PC-3 (cell line): ENCODE results near the gene EIF2AK3. TPM values are rescaled to one million over a fixed set of nuclear protein-coding genes. Genes with fewer than 3 reads are reported as not detected.

Experiments used
- ATAC-seq: fragments of 200-7000 bp; cut with Tn5 transposase; 2 replicates; pipeline ENCODE4 v1.9.1; 2020; ENCODE audit warnings: mild to moderate bottlenecking, moderate library complexity
- BruUV-seq: library from RNA; stranded (reverse); fragments of 400-500 nt; replicated peaks from 2 replicates; lab custom pipeline; 2021; lab: Mats Ljungman, UMichigan
- CTCF ChIA-PET: fragments of 300-600 bp; sonication (Branson Sonifier 250); formaldehyde crosslinking; loops from one replicate; lab custom pipeline; 2022; ENCODE audit warnings: antibody characterized with exemption; lab: Charles Lee
- POLR2A ChIA-PET: fragments of 300-600 bp; sonication (Branson Sonifier 250); formaldehyde crosslinking; loops from one replicate; lab custom pipeline; 2022; ENCODE audit warnings: antibody characterized with exemption; ENCODE audit not compliant: unreplicated experiment; lab: Charles Lee
- DNase-seq: peaks from one replicate; pipeline ENCODE4 v3.0.0-alpha.2; 2015
- H2AFZ ChIP-seq: fragments of 300-600 bp; sonication (generic); 2 replicates; pipeline ENCODE4 v1.6.0; 2016; ENCODE audit warnings: antibody characterized with exemption, low read length
- H3F3A ChIP-seq: fragments of 300-600 bp; sonication (generic); one replicate; pipeline ENCODE4 v1.6.0; 2017; ENCODE audit warnings: antibody characterized with exemption, low read length, control low read depth, mild to moderate bottlenecking; ENCODE audit not compliant: unreplicated experiment
- H3K27ac ChIP-seq: fragments of 300-600 bp; sonication (generic); 2 replicates; pipeline ENCODE4 v1.5.1; 2016; ENCODE audit warnings: mild to moderate bottlenecking, low read length
- H3K27me3 ChIP-seq: fragments of 300-600 bp; sonication (generic); 2 replicates; pipeline ENCODE4 v1.6.1; 2016; ENCODE audit warnings: low read length, mixed read lengths
- H3K36me3 ChIP-seq: fragments of 300-600 bp; sonication (generic); 2 replicates; pipeline ENCODE4 v1.6.1; 2016; ENCODE audit warnings: low read depth, mixed run types, low read length, mixed read lengths
- H3K4me1 ChIP-seq: fragments of 300-600 bp; sonication (generic); 2 replicates; pipeline ENCODE4 v1.5.1; 2016; ENCODE audit warnings: low read length; ENCODE audit not compliant: insufficient read depth
- H3K4me2 ChIP-seq: fragments of 300-600 bp; sonication (generic); 2 replicates; pipeline ENCODE4 v1.6.0; 2016; ENCODE audit warnings: low read length
- H3K4me3 ChIP-seq: fragments of 300-600 bp; sonication (generic); 2 replicates; pipeline ENCODE4 v1.5.1; 2016; ENCODE audit warnings: mild to moderate bottlenecking, low read length, mixed read lengths
- H3K79me2 ChIP-seq: fragments of 300-600 bp; sonication (generic); 2 replicates; pipeline ENCODE4 v1.6.1; 2017; ENCODE audit warnings: low read length, mixed read lengths
- H3K9ac ChIP-seq: fragments of 300-600 bp; sonication (generic); 2 replicates; pipeline ENCODE4 v1.6.0; 2016; ENCODE audit warnings: mild to moderate bottlenecking, low read length
- H3K9me2 ChIP-seq: fragments of 300-600 bp; sonication (generic); replicated peaks from 2 replicates; pipeline ENCODE4 v1.6.1; 2016; ENCODE audit warnings: mixed run types, low read length, mixed read lengths
- H3K9me3 ChIP-seq: fragments of 300-600 bp; sonication (generic); 2 replicates; pipeline ENCODE4 v1.6.1; 2016; ENCODE audit warnings: low read length, mixed read lengths
- H4K20me1 ChIP-seq: fragments of 300-600 bp; sonication (generic); 2 replicates; pipeline ENCODE4 v1.6.1; 2016; ENCODE audit warnings: low read length, mixed read lengths
- CTCF ChIP-seq: fragments of 300-600 bp; sonication (generic); conservative IDR thresholded peaks from 2 replicates; pipeline ENCODE4 v1.5.1; 2017; ENCODE audit warnings: antibody characterized with exemption, low read depth, mild to moderate bottlenecking, low read length
- EZH2 ChIP-seq: fragments of 300-600 bp; sonication (generic); IDR thresholded peaks from one replicate; pipeline ENCODE4 v1.6.1; 2017; ENCODE audit warnings: antibody characterized with exemption, mild to moderate bottlenecking, low read length; ENCODE audit not compliant: unreplicated experiment
- EZH2phosphoT487 ChIP-seq: fragments of 300-600 bp; sonication (generic); IDR thresholded peaks from 2 replicates; pipeline ENCODE4 v1.6.1; 2018; ENCODE audit warnings: mild to moderate bottlenecking, antibody characterized with exemption, low read length, borderline replicate concordance
- intact Hi-C: fragments of 100-400 bp; cut with micrococcal nuclease; formaldehyde crosslinking; loops from 2 replicates; pipeline ENCODE4 v1.9.0; 2023
- total RNA-seq: library from RNA; depleted of rRNA; stranded (reverse); fragments of >200 nt; gene quantifications from 2 replicates; pipeline ENCODE4 v1.2.3, GENCODE V29; 2014

EIF2AK3 gene
- total RNA-seq, 1 experiment from 2014 or later, result 10.7 TPM

GRCh38 chr2:88658881-88659537 is 31.7 kb upstream of the EIF2AK3 start:
- BruUV-seq, result TSS peak; percentile 44
- Histone ChIP-seq H3K9ac (no peak overlapping the region; the same call in 1 of the 2 replicates), H3F3A (no peaks in the 10 kb centered on the region), H3K79me2 (no peaks in the 10 kb centered on the region), H3K9me2 (no peaks in the 10 kb centered on the region), H3K4me1 (peaks cover 41% of the 10 kb centered on the region), H3K4me3 (peak overlapping the region; percentile 12; the same call in 1 of the 2 replicates), H3K27me3 (no peaks in the 10 kb centered on the region), H3K27ac (peak overlapping the region; percentile 55), H3K4me2 (peak overlapping the region; percentile 51), H3K36me3 (no peaks in the 10 kb centered on the region), H4K20me1 (no peaks in the 10 kb centered on the region), H2AFZ (peak overlapping the region; percentile 2; the same call in 1 of the 2 replicates), H3K9me3 (no peaks in the 10 kb centered on the region)
- no peak for TF ChIP-seq CTCF
- no peak for TF ChIP-seq EZH2
- TF ChIP-seq EZH2phosphoT487, result no peak
- ATAC-seq, result peak; percentile 27
- CTCF ChIA-PET, result interaction anchor here (1.6 kb wide), 1 partner anchor 11 kb away, joined by 9 read pairs; no protein-coding TSS in a partner anchor
- peak; percentile 72 for DNase-seq
- intact Hi-C loops, result loop anchor here (1.0 kb wide), 2 partner anchors 21 to 32 kb away; partner anchors contain the start of gene EIF2AK3
- POLR2A ChIA-PET, result interaction anchor here (0.7 kb wide), 1 partner anchor 224 kb away, joined by 4 read pairs; no protein-coding TSS in a partner anchor

- intact Hi-C loops, result no loop called here
- Histone ChIP-seq H3F3A (no peaks in the 10 kb centered on the region), H3K36me3 (no peaks in the 10 kb centered on the region), H4K20me1 (no peaks in the 10 kb centered on the region), H3K9me3 (no peaks in the 10 kb centered on the region), H3K79me2 (no peaks in the 10 kb centered on the region), H3K27ac (peak overlapping the region; percentile 55), H3K9me2 (no peaks in the 10 kb centered on the region), H2AFZ (no peak overlapping the region), H3K4me1 (peaks cover 41% of the 10 kb centered on the region), H3K9ac (no peak overlapping the region), H3K4me2 (peak overlapping the region; percentile 51), H3K4me3 (peak overlapping the region; percentile 12; the same call in 1 of the 2 replicates), H3K27me3 (no peaks in the 10 kb centered on the region)
- no peak for TF ChIP-seq CTCF
- POLR2A ChIA-PET, result interaction anchor here (0.7 kb wide), 1 partner anchor 224 kb away, joined by 4 read pairs; no protein-coding TSS in a partner anchor
- no TSS peak for BruUV-seq
- DNase-seq (peak; percentile 80), ATAC-seq (peak; percentile 31)
- CTCF ChIA-PET, result interaction anchor here (1.6 kb wide), 1 partner anchor 11 kb away, joined by 9 read pairs; no protein-coding TSS in a partner anchor
Observed at GRCh38 chr2:88658326-88658725, 31.1 kb upstream of the EIF2AK3 start.

GRCh38 chr2:88657131-88657530 is 29.9 kb upstream of the EIF2AK3 start:
- CTCF ChIA-PET, result interaction anchor here (0.5 kb wide), 1 partner anchor 41 kb away, joined by 3 read pairs; no protein-coding TSS in a partner anchor

More at GRCh38 chr2:88657131-88657530, 29.9 kb upstream of the EIF2AK3 start:
- Histone ChIP-seq H3K4me1 (peaks cover 41% of the 10 kb centered on the region), H3K27me3 (no peaks in the 10 kb centered on the region), H3K4me3 (no peak overlapping the region), H3K9me3 (no peaks in the 10 kb centered on the region), H3K9ac (no peak overlapping the region), H3F3A (no peaks in the 10 kb centered on the region), H4K20me1 (no peaks in the 10 kb centered on the region), H3K9me2 (no peaks in the 10 kb centered on the region), H3K79me2 (no peaks in the 10 kb centered on the region), H3K36me3 (no peaks in the 10 kb centered on the region), H3K27ac (peak overlapping the region; percentile 22; the same call in 1 of the 2 replicates), H3K4me2 (peak overlapping the region; percentile 11; the same call in 1 of the 2 replicates), H2AFZ (no peak overlapping the region)
- TF ChIP-seq EZH2 (no peak), CTCF (no peak), EZH2phosphoT487 (no peak)
- ATAC-seq, result peak; percentile 35
- intact Hi-C loops, result no loop called here
- POLR2A ChIA-PET, result no interaction called here
- no TSS peak for BruUV-seq
- peak; percentile 67 for DNase-seq
